ENCODE results near the gene LSP1. TPM values are rescaled to one million over a fixed set of nuclear protein-coding genes. Genes with fewer than 3 reads are reported as not detected.

LSP1 gene
- total and polyA plus RNA-seq, 2 of the 13 experiments (the other 11 are each of a cell fraction or from before 2014, with no cell fraction given) = 0.59 to 1.00 TPM

DNA sequence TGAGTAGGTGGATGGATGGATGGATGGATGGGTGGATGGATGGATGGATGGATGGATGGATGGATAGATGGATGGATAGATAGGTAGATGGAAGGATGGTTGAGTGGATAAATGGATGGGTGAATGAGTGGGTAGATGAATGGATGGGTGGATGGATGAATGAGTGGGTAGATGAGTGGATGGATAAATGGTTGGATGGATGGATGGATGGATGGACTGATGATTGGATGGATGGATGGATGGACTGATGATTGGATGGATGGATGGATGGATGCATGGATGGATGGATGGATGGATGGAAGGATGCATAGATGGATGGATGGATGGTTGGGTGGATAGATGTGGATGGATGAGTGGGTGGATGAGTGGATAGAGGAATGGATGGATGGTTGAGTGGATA, 31.3 kb upstream of the LSP1 start (continued):
- no peak for TF ChIP-seq ARHGAP35 (CRISPR knock-in tag; IDR thresholded peaks at IDR 0.05; ENCODE audit: borderline replicate concordance)
- no peak for TF ChIP-seq CBX1 (IDR thresholded peaks at IDR 0.05; ENCODE audit: low read depth)
- no peak for TF ChIP-seq ZKSCAN5 (CRISPR knock-in tag; IDR thresholded peaks at IDR 0.05)
- TF ChIP-seq, protein P1, sequence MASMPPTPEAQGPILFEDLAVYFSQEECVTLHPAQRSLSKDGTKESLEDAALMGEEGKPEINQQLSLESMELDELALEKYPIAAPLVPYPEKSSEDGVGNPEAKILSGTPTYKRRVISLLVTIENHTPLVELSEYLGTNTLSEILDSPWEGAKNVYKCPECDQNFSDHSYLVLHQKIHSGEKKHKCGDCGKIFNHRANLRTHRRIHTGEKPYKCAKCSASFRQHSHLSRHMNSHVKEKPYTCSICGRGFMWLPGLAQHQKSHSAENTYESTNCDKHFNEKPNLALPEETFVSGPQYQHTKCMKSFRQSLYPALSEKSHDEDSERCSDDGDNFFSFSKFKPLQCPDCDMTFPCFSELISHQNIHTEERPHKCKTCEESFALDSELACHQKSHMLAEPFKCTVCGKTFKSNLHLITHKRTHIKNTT (CRISPR knock-in tag; IDR thresholded peaks at IDR 0.05) = no peak

DNA sequence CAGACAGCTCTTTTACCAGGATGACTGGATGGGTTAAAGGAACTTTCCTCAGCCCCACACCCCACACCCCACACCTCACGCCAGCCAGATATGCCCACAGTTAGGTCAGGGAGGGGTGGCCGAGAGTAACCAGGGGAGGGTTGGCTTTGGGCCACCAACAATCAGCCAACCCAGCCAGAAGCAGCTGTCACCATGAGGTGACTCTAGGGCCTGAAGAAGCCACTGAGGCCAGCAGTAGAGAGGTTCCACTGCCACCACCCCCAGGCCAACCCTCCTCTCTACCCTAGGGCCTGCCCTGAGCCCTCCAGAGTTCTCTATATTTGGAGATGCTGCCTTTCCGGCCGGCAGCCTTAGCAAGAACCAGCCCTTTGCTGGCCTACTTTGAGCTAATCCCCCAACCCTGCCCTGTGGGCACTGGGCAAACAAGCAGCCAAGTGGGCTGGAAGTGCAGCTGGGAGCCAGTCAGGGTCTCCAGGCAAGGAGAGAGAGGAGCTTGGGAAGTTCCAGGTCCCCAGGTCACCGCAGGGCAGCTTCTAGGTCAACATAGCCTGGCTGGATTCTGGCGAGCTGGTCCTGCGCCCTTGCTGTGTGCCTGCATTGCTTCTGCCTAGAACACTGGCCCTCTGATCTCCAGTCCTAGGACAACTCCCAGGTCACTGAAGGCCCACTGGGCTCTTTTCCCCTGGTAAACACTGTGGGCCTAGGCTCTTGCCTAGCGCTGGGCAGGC, 30.1 kb upstream of the LSP1 start:
- ChIA-PET CTCF (ENCODE audit: low intra/inter-chr PET ratio, low total read pairs) (interaction anchor here (1.0 kb wide), 1 partner anchor 130 kb away, joined by 3 read pairs; no protein-coding TSS in a partner anchor), POLR2A (no interaction called here)
- TF ChIP-seq RFX3 (CRISPR knock-in tag; IDR thresholded peaks at IDR 0.05) (no peak), AGO1 (IDR thresholded peaks at IDR 0.05; ENCODE audit: low read depth, low read length, poor library complexity, severe bottlenecking) (no peak), ZNF292 (CRISPR knock-in tag; IDR thresholded peaks at IDR 0.05; ENCODE audit: borderline replicate concordance, low read depth) (no peak), NCOR1 (IDR thresholded peaks at IDR 0.05; ENCODE audit: borderline replicate concordance, low read length) (no peak)
- TF ChIP-seq, protein P2, sequence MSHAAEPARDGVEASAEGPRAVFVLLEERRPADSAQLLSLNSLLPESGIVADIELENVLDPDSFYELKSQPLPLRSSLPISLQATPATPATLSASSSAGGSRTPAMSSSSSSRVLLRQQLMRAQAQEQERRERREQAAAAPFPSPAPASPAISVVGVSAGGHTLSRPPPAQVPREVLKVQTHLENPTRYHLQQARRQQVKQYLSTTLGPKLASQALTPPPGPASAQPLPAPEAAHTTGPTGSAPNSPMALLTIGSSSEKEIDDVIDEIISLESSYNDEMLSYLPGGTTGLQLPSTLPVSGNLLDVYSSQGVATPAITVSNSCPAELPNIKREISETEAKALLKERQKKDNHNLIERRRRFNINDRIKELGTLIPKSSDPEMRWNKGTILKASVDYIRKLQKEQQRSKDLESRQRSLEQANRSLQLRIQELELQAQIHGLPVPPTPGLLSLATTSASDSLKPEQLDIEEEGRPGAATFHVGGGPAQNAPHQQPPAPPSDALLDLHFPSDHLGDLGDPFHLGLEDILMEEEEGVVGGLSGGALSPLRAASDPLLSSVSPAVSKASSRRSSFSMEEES (CRISPR knock-in tag; IDR thresholded peaks at IDR 0.05) = no peak
- Histone ChIP-seq H3K9ac (ENCODE audit: insufficient read depth, low read depth, low read length) (no peak overlapping the region), H3K27me3 (ENCODE audit: control insufficient read depth in 1 of 2, insufficient read depth in 2 of 2, low read length in 2 of 2) (peaks cover 2 to 14% of the 10 kb centered on the region in 2 experiments; a peak in 3 of 5 replicates), H3K36me3 (replicated peaks in 1 of 2; ENCODE audit: control insufficient read depth in 1 of 2, insufficient read depth in 2 of 2, low read length in 2 of 2) (no peaks in the 10 kb centered on the region), H3K4me3 (replicated peaks in 1 of 3; ENCODE audit: insufficient read depth in 1 of 3, low read depth in 2 of 3, low read length in 3 of 3) (no peak overlapping the region), H4K20me1 (ENCODE audit: insufficient read depth, low read length) (no peaks in the 10 kb centered on the region), H3K9me3 (ENCODE audit: low read length) (0 out of 2 replicates have a peak, but pooled peaks cover 3% of the 10 kb centered on the region), H3K4me2 (ENCODE audit: low read depth, low read length) (no peak overlapping the region), H2AFZ (ENCODE audit: low read length) (no peak overlapping the region), H3K4me1 (ENCODE audit: insufficient read depth, low read length) (peaks cover 33% of the 10 kb centered on the region), H3K79me2 (ENCODE audit: insufficient read depth, low read length) (no peaks in the 10 kb centered on the region), H3K27ac (ENCODE audit: extremely low read length, insufficient read depth, low read length) (no peak overlapping the region)
- no peak for DNase-seq (ENCODE audit: low spot score)
- in situ Hi-C loops (cut with HindIII; ENCODE audit: extremely low pct_ligation_motif_present, low pct_unique_long_range_greater_than_20kb) = no loop called here
- BruUV-seq (replicated peaks) = no TSS peak
- WGBS (ENCODE audit: low lambda C conversion rate) = 23% methylated on average over 5 of the region's 8 CpGs
- intact Hi-C loops (cut with micrococcal nuclease; ENCODE audit: unreplicated experiment) = no loop called here
- no peak for ATAC-seq
- no peak for FAIRE-seq

All from HepG2 (cell line).